ENCODE data around the gene C11orf24. TPM values are rescaled to one million over a fixed set of nuclear protein-coding genes. Genes with fewer than 3 reads are reported as not detected.

C11orf24 gene
- total and polyA plus RNA-seq, 10 of the 15 experiments (the other 5 are each of a cell fraction or from before 2014, with no cell fraction given), result 4.3 to 104 (median 41.4) TPM

- Histone ChIP-seq H3K27me3 (replicated peaks in 1 of 2; ENCODE audit: control insufficient read depth in 2 of 2, insufficient read depth in 2 of 2, low read length in 1 of 2) (no peaks in the 10 kb centered on the region), H3K4me3 (no peak overlapping the region), H3K9ac (ENCODE audit: control insufficient read depth, insufficient read depth, low read length) (no peak overlapping the region), H3K9me3 (replicated peaks; ENCODE audit: control insufficient read depth, insufficient read depth, low read length) (peaks cover 3% of the 10 kb centered on the region; the same call in 1 of the 3 replicates), H3K79me2 (ENCODE audit: control insufficient read depth, insufficient read depth, low read length) (no peaks in the 10 kb centered on the region), H4K20me1 (ENCODE audit: control insufficient read depth, insufficient read depth) (no peaks in the 10 kb centered on the region), H3K36me3 (ENCODE audit: control insufficient read depth in 2 of 2, insufficient read depth in 2 of 2, low read length in 1 of 2) (no peaks in the 10 kb centered on the region; a peak in 1 of 4 replicates), H2AFZ (ENCODE audit: control insufficient read depth, low read depth, low read length) (no peak overlapping the region), H3K4me1 (ENCODE audit: control insufficient read depth, insufficient read depth, low read length) (no peaks in the 10 kb centered on the region; the same call in 1 of the 2 replicates), H3K4me2 (ENCODE audit: control insufficient read depth, insufficient read depth) (no peak overlapping the region), H3K27ac (ENCODE audit: control insufficient read depth, insufficient read depth) (no peak overlapping the region)
- SMC1A ChIA-PET (ENCODE audit: uncharacterized antibody, unreplicated experiment), result interaction anchor here (1.2 to 7.9 kb wide), 5 partner anchors 32 to 77 kb away, joined by 3 to 134 read pairs (median 4); no protein-coding TSS in a partner anchor
- no peak for FAIRE-seq
- CTCF ChIA-PET, result interaction anchor here (0.8 to 12.0 kb wide), 3 partner anchors 10 to 79 kb away, joined by 3 to 365 read pairs (median 3); no protein-coding TSS in a partner anchor
- TF ChIP-seq BACH1 (IDR thresholded peaks at IDR 0.05; ENCODE audit: borderline replicate concordance), result no peak
- TF ChIP-seq STAT3 (IDR thresholded peaks at IDR 0.05; ENCODE audit: low read depth, low read length), result no peak
- TF ChIP-seq KAT2A (conservative IDR thresholded peaks at IDR 0.05; ENCODE audit: control insufficient read depth, low read depth, low read length), result no peak
- TF ChIP-seq SP1 (IDR thresholded peaks at IDR 0.05; ENCODE audit: low read depth, low read length), result no peak
- no peak for TF ChIP-seq ZNF207 (IDR thresholded peaks at IDR 0.05; ENCODE audit: borderline replicate concordance)
- intact Hi-C loops (cut with micrococcal nuclease; ENCODE audit: unreplicated experiment) (no loop called here), in situ Hi-C loops (cut with MboI) (no loop called here)
- no peak for DNase-seq (ENCODE audit: low read depth, low spot score)
- no TSS peak for BruUV-seq (replicated peaks)
- ATAC-seq, result no peak
- RAD21 ChIA-PET (ENCODE audit: unreplicated experiment), result interaction anchor here (1.2 to 1.6 kb wide), 3 partner anchors 38 to 45 kb away, joined by 3 to 4 read pairs (median 4); no protein-coding TSS in a partner anchor
- POLR2A ChIA-PET, result no interaction called here
- 61% methylated on average over 7 of the region's 7 CpGs for WGBS (ENCODE audit: insufficient coverage, insufficient replicate concordance, low lambda C conversion rate, missing lambda C conversion rate)
These were observed 30.9 kb upstream of the C11orf24 start for GRCh38 chr11:68302670-68303069.

GRCh38 chr11:68302256-68302655 lies 30.5 kb upstream of the C11orf24 start:
- Histone ChIP-seq H3K4me2 (ENCODE audit: control insufficient read depth, insufficient read depth) (no peak overlapping the region), H3K36me3 (ENCODE audit: control insufficient read depth in 2 of 2, insufficient read depth in 2 of 2, low read length in 1 of 2) (no peaks in the 10 kb centered on the region; a peak in 1 of 4 replicates), H4K20me1 (ENCODE audit: control insufficient read depth, insufficient read depth) (no peaks in the 10 kb centered on the region), H3K79me2 (ENCODE audit: control insufficient read depth, insufficient read depth, low read length) (no peaks in the 10 kb centered on the region), H3K27me3 (replicated peaks in 1 of 2; ENCODE audit: control insufficient read depth in 2 of 2, insufficient read depth in 2 of 2, low read length in 1 of 2) (no peaks in the 10 kb centered on the region), H3K9me3 (replicated peaks; ENCODE audit: control insufficient read depth, insufficient read depth, low read length) (peaks cover 3% of the 10 kb centered on the region; the same call in 1 of the 3 replicates), H3K9ac (ENCODE audit: control insufficient read depth, insufficient read depth, low read length) (no peak overlapping the region), H3K4me3 (no peak overlapping the region), H3K27ac (ENCODE audit: control insufficient read depth, insufficient read depth) (no peak overlapping the region), H2AFZ (ENCODE audit: control insufficient read depth, low read depth, low read length) (no peak overlapping the region), H3K4me1 (ENCODE audit: control insufficient read depth, insufficient read depth, low read length) (no peaks in the 10 kb centered on the region; the same call in 1 of the 2 replicates)
- BruUV-seq (replicated peaks), result no TSS peak
- ChIA-PET POLR2A (interaction anchor here (0.6 kb wide), 1 partner anchor 94 kb away, joined by 11 read pairs; no protein-coding TSS in a partner anchor), CTCF (interaction anchor here (1.4 to 12.0 kb wide), 2 partner anchors 10 to 41 kb away, joined by 3 to 365 read pairs; no protein-coding TSS in a partner anchor), SMC1A (ENCODE audit: uncharacterized antibody, unreplicated experiment) (interaction anchor here (1.2 to 7.9 kb wide), 4 partner anchors 32 to 78 kb away, joined by 3 to 134 read pairs (median 4); no protein-coding TSS in a partner anchor), RAD21 (ENCODE audit: unreplicated experiment) (interaction anchor here (1.2 to 1.3 kb wide), 2 partner anchors 38 to 45 kb away, joined by 3 to 4 read pairs; no protein-coding TSS in a partner anchor)
- in situ Hi-C loops (cut with MboI) (no loop called here), intact Hi-C loops (cut with micrococcal nuclease; ENCODE audit: unreplicated experiment) (no loop called here)
- ATAC-seq (no peak), DNase-seq (ENCODE audit: low read depth, low spot score) (no peak), FAIRE-seq (no peak)
- 68% methylated on average over 5 of the region's 5 CpGs for WGBS (ENCODE audit: insufficient coverage, insufficient replicate concordance, low lambda C conversion rate, missing lambda C conversion rate)
- TF ChIP-seq SIX5 (IDR thresholded peaks at IDR 0.05; ENCODE audit: low read depth, low read length, severe bottlenecking) (no peak), ATF3 (IDR thresholded peaks at IDR 0.05; ENCODE audit: borderline replicate concordance, extremely low read depth, low read depth, low read length) (no peak), MYC (IDR thresholded peaks at IDR 0.05; ENCODE audit: insufficient read depth, insufficient read length, insufficient replicate concordance, low read length, severe bottlenecking) (no peak), SREBF1 (IDR thresholded peaks at IDR 0.05; ENCODE audit: low read length) (no peak), ZNF207 (IDR thresholded peaks at IDR 0.05; ENCODE audit: borderline replicate concordance) (no peak), PAX8 (IDR thresholded peaks at IDR 0.05) (no peak), E2F4 (IDR thresholded peaks at IDR 0.05; ENCODE audit: low read depth, low read length) (no peak), SUZ12 (IDR thresholded peaks at IDR 0.05; ENCODE audit: unreplicated experiment) (no peak), GABPA (IDR thresholded peaks at IDR 0.05; ENCODE audit: low read depth) (no peak), STAT1 (conservative IDR thresholded peaks at IDR 0.05) (no peak), SMARCA5 (IDR thresholded peaks at IDR 0.05) (no peak), EZH2 (IDR thresholded peaks at IDR 0.05; ENCODE audit: borderline replicate concordance, control insufficient read depth, low read depth, low read length) (no peak), MEF2A (IDR thresholded peaks at IDR 0.05; ENCODE audit: insufficient read depth, low read depth, low read length) (no peak)
